Measurements from ENCODE around the gene TDRD9.

DNA sequence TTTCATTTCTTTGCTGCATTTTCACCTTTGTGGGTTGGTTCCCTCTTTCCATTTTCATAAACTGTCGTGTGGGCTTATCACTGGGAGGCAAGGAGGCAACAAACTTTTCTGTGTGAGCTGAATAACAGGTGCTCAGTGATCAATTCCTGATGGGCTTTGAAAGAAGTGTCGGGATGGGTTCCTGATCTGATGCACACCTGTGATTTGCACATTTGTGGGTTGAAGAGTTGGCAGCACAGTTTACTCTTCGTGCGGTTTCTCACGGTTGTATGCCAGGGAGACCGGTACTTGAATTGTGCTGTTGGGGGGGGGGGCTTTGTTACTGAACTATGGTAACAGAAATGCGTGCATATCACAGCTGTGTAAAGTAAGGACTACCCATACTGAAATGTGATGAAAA lies 141.3 kb downstream of the TDRD9 start:
- TF ChIP-seq, protein P1, sequence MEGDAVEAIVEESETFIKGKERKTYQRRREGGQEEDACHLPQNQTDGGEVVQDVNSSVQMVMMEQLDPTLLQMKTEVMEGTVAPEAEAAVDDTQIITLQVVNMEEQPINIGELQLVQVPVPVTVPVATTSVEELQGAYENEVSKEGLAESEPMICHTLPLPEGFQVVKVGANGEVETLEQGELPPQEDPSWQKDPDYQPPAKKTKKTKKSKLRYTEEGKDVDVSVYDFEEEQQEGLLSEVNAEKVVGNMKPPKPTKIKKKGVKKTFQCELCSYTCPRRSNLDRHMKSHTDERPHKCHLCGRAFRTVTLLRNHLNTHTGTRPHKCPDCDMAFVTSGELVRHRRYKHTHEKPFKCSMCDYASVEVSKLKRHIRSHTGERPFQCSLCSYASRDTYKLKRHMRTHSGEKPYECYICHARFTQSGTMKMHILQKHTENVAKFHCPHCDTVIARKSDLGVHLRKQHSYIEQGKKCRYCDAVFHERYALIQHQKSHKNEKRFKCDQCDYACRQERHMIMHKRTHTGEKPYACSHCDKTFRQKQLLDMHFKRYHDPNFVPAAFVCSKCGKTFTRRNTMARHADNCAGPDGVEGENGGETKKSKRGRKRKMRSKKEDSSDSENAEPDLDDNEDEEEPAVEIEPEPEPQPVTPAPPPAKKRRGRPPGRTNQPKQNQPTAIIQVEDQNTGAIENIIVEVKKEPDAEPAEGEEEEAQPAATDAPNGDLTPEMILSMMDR (conservative IDR thresholded peaks at IDR 0.05; ENCODE audit: low read depth in 2 of 2), result no peak
- TF ChIP-seq EZH2 (IDR thresholded peaks at IDR 0.05; ENCODE audit: low read depth, unreplicated experiment), result no peak
- TF ChIP-seq, protein P2, sequence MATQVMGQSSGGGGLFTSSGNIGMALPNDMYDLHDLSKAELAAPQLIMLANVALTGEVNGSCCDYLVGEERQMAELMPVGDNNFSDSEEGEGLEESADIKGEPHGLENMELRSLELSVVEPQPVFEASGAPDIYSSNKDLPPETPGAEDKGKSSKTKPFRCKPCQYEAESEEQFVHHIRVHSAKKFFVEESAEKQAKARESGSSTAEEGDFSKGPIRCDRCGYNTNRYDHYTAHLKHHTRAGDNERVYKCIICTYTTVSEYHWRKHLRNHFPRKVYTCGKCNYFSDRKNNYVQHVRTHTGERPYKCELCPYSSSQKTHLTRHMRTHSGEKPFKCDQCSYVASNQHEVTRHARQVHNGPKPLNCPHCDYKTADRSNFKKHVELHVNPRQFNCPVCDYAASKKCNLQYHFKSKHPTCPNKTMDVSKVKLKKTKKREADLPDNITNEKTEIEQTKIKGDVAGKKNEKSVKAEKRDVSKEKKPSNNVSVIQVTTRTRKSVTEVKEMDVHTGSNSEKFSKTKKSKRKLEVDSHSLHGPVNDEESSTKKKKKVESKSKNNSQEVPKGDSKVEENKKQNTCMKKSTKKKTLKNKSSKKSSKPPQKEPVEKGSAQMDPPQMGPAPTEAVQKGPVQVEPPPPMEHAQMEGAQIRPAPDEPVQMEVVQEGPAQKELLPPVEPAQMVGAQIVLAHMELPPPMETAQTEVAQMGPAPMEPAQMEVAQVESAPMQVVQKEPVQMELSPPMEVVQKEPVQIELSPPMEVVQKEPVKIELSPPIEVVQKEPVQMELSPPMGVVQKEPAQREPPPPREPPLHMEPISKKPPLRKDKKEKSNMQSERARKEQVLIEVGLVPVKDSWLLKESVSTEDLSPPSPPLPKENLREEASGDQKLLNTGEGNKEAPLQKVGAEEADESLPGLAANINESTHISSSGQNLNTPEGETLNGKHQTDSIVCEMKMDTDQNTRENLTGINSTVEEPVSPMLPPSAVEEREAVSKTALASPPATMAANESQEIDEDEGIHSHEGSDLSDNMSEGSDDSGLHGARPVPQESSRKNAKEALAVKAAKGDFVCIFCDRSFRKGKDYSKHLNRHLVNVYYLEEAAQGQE (IDR thresholded peaks at IDR 0.05; ENCODE audit: unreplicated experiment), result no peak
- TF ChIP-seq EZH2phosphoT487 (IDR thresholded peaks at IDR 0.05; ENCODE audit: unreplicated experiment), result no peak
- TF ChIP-seq POLR2AphosphoS5 (IDR thresholded peaks at IDR 0.05; ENCODE audit: low read depth), result no peak
- no peak for TF ChIP-seq JUNB (IDR thresholded peaks at IDR 0.05; ENCODE audit: unreplicated experiment)
- TF ChIP-seq, protein P3, sequence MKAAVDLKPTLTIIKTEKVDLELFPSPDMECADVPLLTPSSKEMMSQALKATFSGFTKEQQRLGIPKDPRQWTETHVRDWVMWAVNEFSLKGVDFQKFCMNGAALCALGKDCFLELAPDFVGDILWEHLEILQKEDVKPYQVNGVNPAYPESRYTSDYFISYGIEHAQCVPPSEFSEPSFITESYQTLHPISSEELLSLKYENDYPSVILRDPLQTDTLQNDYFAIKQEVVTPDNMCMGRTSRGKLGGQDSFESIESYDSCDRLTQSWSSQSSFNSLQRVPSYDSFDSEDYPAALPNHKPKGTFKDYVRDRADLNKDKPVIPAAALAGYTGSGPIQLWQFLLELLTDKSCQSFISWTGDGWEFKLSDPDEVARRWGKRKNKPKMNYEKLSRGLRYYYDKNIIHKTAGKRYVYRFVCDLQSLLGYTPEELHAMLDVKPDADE (IDR thresholded peaks at IDR 0.05), result no peak
- no peak for TF ChIP-seq CREB1 (CRISPR knock-in tag; IDR thresholded peaks at IDR 0.05; ENCODE audit: low read depth)
- TF ChIP-seq, protein P4, sequence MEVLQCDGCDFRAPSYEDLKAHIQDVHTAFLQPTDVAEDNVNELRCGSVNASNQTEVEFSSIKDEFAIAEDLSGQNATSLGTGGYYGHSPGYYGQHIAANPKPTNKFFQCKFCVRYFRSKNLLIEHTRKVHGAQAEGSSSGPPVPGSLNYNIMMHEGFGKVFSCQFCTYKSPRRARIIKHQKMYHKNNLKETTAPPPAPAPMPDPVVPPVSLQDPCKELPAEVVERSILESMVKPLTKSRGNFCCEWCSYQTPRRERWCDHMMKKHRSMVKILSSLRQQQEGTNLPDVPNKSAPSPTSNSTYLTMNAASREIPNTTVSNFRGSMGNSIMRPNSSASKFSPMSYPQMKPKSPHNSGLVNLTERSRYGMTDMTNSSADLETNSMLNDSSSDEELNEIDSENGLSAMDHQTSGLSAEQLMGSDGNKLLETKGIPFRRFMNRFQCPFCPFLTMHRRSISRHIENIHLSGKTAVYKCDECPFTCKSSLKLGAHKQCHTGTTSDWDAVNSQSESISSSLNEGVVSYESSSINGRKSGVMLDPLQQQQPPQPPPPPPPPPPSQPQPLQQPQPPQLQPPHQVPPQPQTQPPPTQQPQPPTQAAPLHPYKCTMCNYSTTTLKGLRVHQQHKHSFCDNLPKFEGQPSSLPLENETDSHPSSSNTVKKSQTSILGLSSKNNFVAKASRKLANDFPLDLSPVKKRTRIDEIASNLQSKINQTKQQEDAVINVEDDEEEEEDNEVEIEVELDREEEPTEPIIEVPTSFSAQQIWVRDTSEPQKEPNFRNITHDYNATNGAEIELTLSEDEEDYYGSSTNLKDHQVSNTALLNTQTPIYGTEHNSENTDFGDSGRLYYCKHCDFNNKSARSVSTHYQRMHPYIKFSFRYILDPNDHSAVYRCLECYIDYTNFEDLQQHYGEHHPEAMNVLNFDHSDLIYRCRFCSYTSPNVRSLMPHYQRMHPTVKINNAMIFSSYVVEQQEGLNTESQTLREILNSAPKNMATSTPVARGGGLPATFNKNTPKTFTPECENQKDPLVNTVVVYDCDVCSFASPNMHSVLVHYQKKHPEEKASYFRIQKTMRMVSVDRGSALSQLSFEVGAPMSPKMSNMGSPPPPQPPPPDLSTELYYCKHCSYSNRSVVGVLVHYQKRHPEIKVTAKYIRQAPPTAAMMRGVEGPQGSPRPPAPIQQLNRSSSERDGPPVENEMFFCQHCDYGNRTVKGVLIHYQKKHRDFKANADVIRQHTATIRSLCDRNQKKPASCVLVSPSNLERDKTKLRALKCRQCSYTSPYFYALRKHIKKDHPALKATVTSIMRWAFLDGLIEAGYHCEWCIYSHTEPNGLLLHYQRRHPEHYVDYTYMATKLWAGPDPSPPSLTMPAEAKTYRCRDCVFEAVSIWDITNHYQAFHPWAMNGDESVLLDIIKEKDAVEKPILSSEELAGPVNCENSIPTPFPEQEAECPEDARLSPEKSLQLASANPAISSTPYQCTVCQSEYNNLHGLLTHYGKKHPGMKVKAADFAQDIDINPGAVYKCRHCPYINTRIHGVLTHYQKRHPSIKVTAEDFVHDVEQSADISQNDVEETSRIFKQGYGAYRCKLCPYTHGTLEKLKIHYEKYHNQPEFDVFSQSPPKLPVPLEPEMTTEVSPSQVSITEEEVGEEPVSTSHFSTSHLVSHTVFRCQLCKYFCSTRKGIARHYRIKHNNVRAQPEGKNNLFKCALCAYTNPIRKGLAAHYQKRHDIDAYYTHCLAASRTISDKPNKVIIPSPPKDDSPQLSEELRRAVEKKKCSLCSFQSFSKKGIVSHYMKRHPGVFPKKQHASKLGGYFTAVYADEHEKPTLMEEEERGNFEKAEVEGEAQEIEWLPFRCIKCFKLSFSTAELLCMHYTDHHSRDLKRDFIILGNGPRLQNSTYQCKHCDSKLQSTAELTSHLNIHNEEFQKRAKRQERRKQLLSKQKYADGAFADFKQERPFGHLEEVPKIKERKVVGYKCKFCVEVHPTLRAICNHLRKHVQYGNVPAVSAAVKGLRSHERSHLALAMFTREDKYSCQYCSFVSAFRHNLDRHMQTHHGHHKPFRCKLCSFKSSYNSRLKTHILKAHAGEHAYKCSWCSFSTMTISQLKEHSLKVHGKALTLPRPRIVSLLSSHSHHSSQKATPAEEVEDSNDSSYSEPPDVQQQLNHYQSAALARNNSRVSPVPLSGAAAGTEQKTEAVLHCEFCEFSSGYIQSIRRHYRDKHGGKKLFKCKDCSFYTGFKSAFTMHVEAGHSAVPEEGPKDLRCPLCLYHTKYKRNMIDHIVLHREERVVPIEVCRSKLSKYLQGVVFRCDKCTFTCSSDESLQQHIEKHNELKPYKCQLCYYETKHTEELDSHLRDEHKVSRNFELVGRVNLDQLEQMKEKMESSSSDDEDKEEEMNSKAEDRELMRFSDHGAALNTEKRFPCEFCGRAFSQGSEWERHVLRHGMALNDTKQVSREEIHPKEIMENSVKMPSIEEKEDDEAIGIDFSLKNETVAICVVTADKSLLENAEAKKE (CRISPR knock-in tag; IDR thresholded peaks at IDR 0.05), result no peak
- TF ChIP-seq ZNF114 (CRISPR knock-in tag; IDR thresholded peaks at IDR 0.05), result no peak
- no peak for TF ChIP-seq NANOG (IDR thresholded peaks at IDR 0.05; ENCODE audit: borderline replicate concordance)
- no peak for TF ChIP-seq STAT1 (IDR thresholded peaks at IDR 0.05; ENCODE audit: unreplicated experiment)
- TF ChIP-seq ZNF331 (CRISPR knock-in tag; IDR thresholded peaks at IDR 0.05; ENCODE audit: low read depth), result no peak

Measured in GM23338 (cell line).